Neural progenitor cell (in vitro differentiated cells): Measurements from ENCODE around the gene BICD1. TPM values are rescaled to one million over a fixed set of nuclear protein-coding genes. Genes with fewer than 3 reads are reported as not detected.

Experiments
- DNase-seq: peaks from one replicate; pipeline ENCODE4 v3.0.0-alpha.2; 2016; ENCODE audit warnings: low spot score
- H2AFZ ChIP-seq: fragments of 200-600 bp; sonication (generic); replicated peaks from 2 replicates; pipeline ENCODE4 v1.6.1; 2016; ENCODE audit warnings: antibody characterized with exemption
- H3F3A ChIP-seq: fragments of 200-600 bp; sonication (generic); 2 replicates; pipeline ENCODE4 v1.6.1; 2016; ENCODE audit warnings: antibody characterized with exemption, low read depth
- H3K27ac ChIP-seq: fragments of 200-600 bp; sonication (generic); 2 replicates; pipeline ENCODE4 v1.5.1; 2016; ENCODE audit warnings: mild to moderate bottlenecking
- H3K27me3 ChIP-seq: fragments of 200-600 bp; sonication (generic); 2 replicates; pipeline ENCODE4 v1.6.1; 2016; ENCODE audit warnings: mild to moderate bottlenecking, moderate library complexity
- H3K36me3 ChIP-seq: fragments of 200-600 bp; sonication (generic); 2 replicates; pipeline ENCODE4 v1.5.1; 2016
- H3K4me1 ChIP-seq: fragments of 200-600 bp; sonication (generic); 2 replicates; pipeline ENCODE4 v1.6.1; 2016; ENCODE audit warnings: mixed run types
- H3K4me2 ChIP-seq: fragments of 200-600 bp; sonication (generic); 2 replicates; pipeline ENCODE4 v1.6.1; 2016
- H3K4me3 ChIP-seq: fragments of 200-600 bp; sonication (generic); 2 replicates; pipeline ENCODE4 v1.5.1; 2016
- H3K79me2 ChIP-seq: fragments of 200-600 bp; sonication (generic); 2 replicates; pipeline ENCODE4 v1.6.1; 2016; ENCODE audit warnings: low read depth
- H3K9ac ChIP-seq: fragments of 200-600 bp; sonication (generic); 2 replicates; pipeline ENCODE4 v1.6.1; 2016
- H3K9me3 ChIP-seq: fragments of 200-600 bp; sonication (generic); 2 replicates; pipeline ENCODE4 v1.5.1; 2016; ENCODE audit warnings: low read depth
- H4K20me1 ChIP-seq: fragments of 200-600 bp; sonication (generic); 2 replicates; pipeline ENCODE4 v1.6.1; 2016; ENCODE audit warnings: low read depth
- H3K27ac Mint-ChIP-seq: 3 replicates; pipeline ENCODE4 v1.8.0; 2021; ENCODE audit warnings: mixed read lengths
- H3K27me3 Mint-ChIP-seq: 2 replicates; pipeline ENCODE4 v1.8.0; 2022; ENCODE audit warnings: low read depth, mild to moderate bottlenecking, inconsistent platforms, moderate library complexity, mixed read lengths; ENCODE audit not compliant: insufficient read depth
- H3K36me3 Mint-ChIP-seq: 3 replicates; pipeline ENCODE4 v1.8.0; 2021; ENCODE audit warnings: mixed read lengths
- H3K4me1 Mint-ChIP-seq: 3 replicates; pipeline ENCODE4 v1.8.0; 2021; ENCODE audit warnings: mixed read lengths
- H3K4me3 Mint-ChIP-seq: 3 replicates; pipeline ENCODE4 v1.8.0; 2021; ENCODE audit warnings: mild to moderate bottlenecking, moderate library complexity, mixed read lengths
- H3K9me3 Mint-ChIP-seq: 3 replicates; pipeline ENCODE4 v1.8.0; 2020; ENCODE audit warnings: mixed read lengths
- CTCF ChIP-seq: fragments of 200-600 bp; sonication (generic); IDR thresholded peaks from 2 replicates; pipeline ENCODE4 v1.5.1; 2017; ENCODE audit warnings: antibody characterized with exemption, mild to moderate bottlenecking
- EZH2 ChIP-seq: fragments of 200-600 bp; sonication (generic); IDR thresholded peaks from 2 replicates; pipeline ENCODE4 v1.6.1; 2017; ENCODE audit warnings: antibody characterized with exemption, mild to moderate bottlenecking, moderate library complexity
- EZH2phosphoT487 ChIP-seq: fragments of 200-600 bp; sonication (generic); IDR thresholded peaks from 2 replicates; pipeline ENCODE4 v1.6.1; 2017; ENCODE audit warnings: antibody characterized with exemption
- total RNA-seq: library from RNA; depleted of rRNA; stranded (reverse); fragments of >200 nt; gene quantifications from 2 replicates; pipeline ENCODE4 v1.2.3, GENCODE V29; 2015; ENCODE audit warnings: low replicate concordance

The BICD1 gene
- total RNA-seq, 1 donor from 2014 or later, result 23.6 TPM

- peak overlapping the region; percentile 40 for H3K27ac ChIP-seq
- no peak for TF ChIP-seq CTCF
- TF ChIP-seq EZH2phosphoT487, result no peak
- TF ChIP-seq EZH2, result no peak
- no peak overlapping the region for H3K4me2 ChIP-seq
- H3F3A ChIP-seq, result peaks cover 43% of the 10 kb centered on the region
- H3K27me3 ChIP-seq, result no peaks in the 10 kb centered on the region
- no peak overlapping the region for H2AFZ ChIP-seq
- Mint-ChIP-seq H3K36me3 (peaks cover 18% of the 10 kb centered on the region), H3K4me1 (peaks cover 14% of the 10 kb centered on the region), H3K4me3 (no peak overlapping the region), H3K27ac (peak overlapping the region; percentile 12), H3K9me3 (peaks cover 7% of the 10 kb centered on the region), H3K27me3 (no peaks in the 10 kb centered on the region)
- no peaks in the 10 kb centered on the region for H3K9me3 ChIP-seq
- H3K79me2 ChIP-seq, result peaks cover 13% of the 10 kb centered on the region
- H4K20me1 ChIP-seq, result peaks cover 17% of the 10 kb centered on the region
- H3K9ac ChIP-seq, result no peak overlapping the region
- peaks cover 41% of the 10 kb centered on the region for H3K4me1 ChIP-seq
- no peaks in the 10 kb centered on the region for H3K36me3 ChIP-seq
- peak; percentile 24 for DNase-seq
- no peak overlapping the region for H3K4me3 ChIP-seq
Measured at GRCh38 chr12:32249777-32250176, 143.1 kb downstream of the BICD1 start.

- peak; percentile 70 for DNase-seq
- no peaks in the 10 kb centered on the region for H3K36me3 ChIP-seq
- peak overlapping the region; percentile 75 for H3K27ac ChIP-seq
- TF ChIP-seq EZH2phosphoT487, result peak; percentile 47
- no peak for TF ChIP-seq CTCF
- no peak for TF ChIP-seq EZH2
- H3K27me3 ChIP-seq, result no peaks in the 10 kb centered on the region
- peaks cover 14% of the 10 kb centered on the region for H3K4me1 Mint-ChIP-seq
- H3K4me3 Mint-ChIP-seq, result no peak overlapping the region
- peaks cover 40% of the 10 kb centered on the region for H3K4me1 ChIP-seq
- no peak overlapping the region for H3K4me3 ChIP-seq
- no peak overlapping the region for H2AFZ ChIP-seq
- peaks cover 17% of the 10 kb centered on the region for H4K20me1 ChIP-seq
- H3K27ac Mint-ChIP-seq, result no peak overlapping the region
- no peaks in the 10 kb centered on the region for H3K27me3 Mint-ChIP-seq
- H3K9me3 ChIP-seq, result no peaks in the 10 kb centered on the region
- H3K4me2 ChIP-seq, result peak overlapping the region; percentile 28
- H3K9ac ChIP-seq, result no peak overlapping the region
- peaks cover 4% of the 10 kb centered on the region for H3K9me3 Mint-ChIP-seq
- no peaks in the 10 kb centered on the region for H3K79me2 ChIP-seq
- peaks cover 48% of the 10 kb centered on the region for H3F3A ChIP-seq
- peaks cover 10% of the 10 kb centered on the region for H3K36me3 Mint-ChIP-seq
Measured at GRCh38 chr12:32252199-32253073, 145.8 kb downstream of the BICD1 start.

- H3F3A ChIP-seq, result peaks cover 46% of the 10 kb centered on the region
- no peaks in the 10 kb centered on the region for H3K79me2 ChIP-seq
- no peak overlapping the region for H3K4me2 ChIP-seq
- no peaks in the 10 kb centered on the region for H3K27me3 ChIP-seq
- peaks cover 5% of the 10 kb centered on the region for H3K36me3 ChIP-seq
- Mint-ChIP-seq H3K4me1 (peaks cover 14% of the 10 kb centered on the region), H3K4me3 (no peak overlapping the region), H3K27ac (no peak overlapping the region), H3K36me3 (peaks cover 8% of the 10 kb centered on the region), H3K27me3 (no peaks in the 10 kb centered on the region), H3K9me3 (peaks cover 3% of the 10 kb centered on the region)
- no peak for TF ChIP-seq EZH2
- no peak for TF ChIP-seq EZH2phosphoT487
- TF ChIP-seq CTCF, result no peak
- H4K20me1 ChIP-seq, result peaks cover 17% of the 10 kb centered on the region
- H3K4me3 ChIP-seq, result no peak overlapping the region
- H3K9ac ChIP-seq, result no peak overlapping the region
- H2AFZ ChIP-seq, result no peak overlapping the region
- DNase-seq, result no peak
- no peaks in the 10 kb centered on the region for H3K9me3 ChIP-seq
- H3K4me1 ChIP-seq, result peaks cover 37% of the 10 kb centered on the region
- H3K27ac ChIP-seq, result no peak overlapping the region
Measured at GRCh38 chr12:32253154-32253790, 146.6 kb downstream of the BICD1 start.
